ENCODE data around the gene MFGE8. TPM values are rescaled to one million over a fixed set of nuclear protein-coding genes. Genes with fewer than 3 reads are reported as not detected.

MFGE8 gene
- total and polyA plus RNA-seq, 12 donors: 16.1 to 308 (median 135) TPM

GRCh38 chr15:88873786-88874185 lies 39.4 kb downstream of the MFGE8 start:
- H3K4me3 ChIP-seq: no peak overlapping the region
- intact Hi-C loops (cut with DNase I): no loop called here

GRCh38 chr15:88872706-88873105 lies 40.5 kb downstream of the MFGE8 start:
- DNase-seq: no peak
- TF ChIP-seq CTCF (IDR thresholded peaks at IDR 0.05) (no peak), POLR2A (IDR thresholded peaks at IDR 0.05) (no peak)
- WGBS, 4 donors: 80 to 85% (median 82%) methylated on average over 9 of the region's 9 CpGs
- no peak overlapping the region for H3K4me3 ChIP-seq
- no peaks in the 10 kb centered on the region for H3K36me3 ChIP-seq (replicated peaks in 1 of 2)
- intact Hi-C loops (cut with DNase I): no loop called here
- no peaks in the 10 kb centered on the region for H3K4me1 ChIP-seq (replicated peaks in 1 of 2)
- H3K27me3 ChIP-seq: no peaks in the 10 kb centered on the region
- H3K27ac ChIP-seq: no peak overlapping the region
- no peaks in the 10 kb centered on the region for H3K9me3 ChIP-seq (replicated peaks in 1 of 3)

More at GRCh38 chr15:88873786-88874185, 39.4 kb downstream of the MFGE8 start:
- WGBS, 4 donors: 69 to 88% (median 80%) methylated on average over 3 to 13 of the region's 13 CpGs
- Histone ChIP-seq H3K9me3 (replicated peaks in 1 of 3) (no peaks in the 10 kb centered on the region), H3K4me1 (replicated peaks in 1 of 2) (no peaks in the 10 kb centered on the region), H3K27me3 (no peaks in the 10 kb centered on the region), H3K36me3 (replicated peaks in 1 of 2) (no peaks in the 10 kb centered on the region), H3K27ac (no peak overlapping the region)
- no peak for TF ChIP-seq POLR2A (IDR thresholded peaks at IDR 0.05)
- no peak for TF ChIP-seq CTCF (IDR thresholded peaks at IDR 0.05)
- no peak for DNase-seq

GRCh38 chr15:88872106-88872505 lies 41.1 kb downstream of the MFGE8 start:
- Histone ChIP-seq H3K27ac (no peak overlapping the region), H3K4me1 (replicated peaks in 1 of 2) (no peaks in the 10 kb centered on the region), H3K4me3 (no peak overlapping the region), H3K9me3 (replicated peaks in 1 of 3) (no peaks in the 10 kb centered on the region), H3K27me3 (no peaks in the 10 kb centered on the region), H3K36me3 (replicated peaks in 1 of 2) (no peaks in the 10 kb centered on the region)
- no peak for DNase-seq
- WGBS, 4 donors: 80 to 82% (median 81%) methylated on average over 5 to 6 of the region's 6 CpGs
- intact Hi-C loops (cut with DNase I): no loop called here
- TF ChIP-seq POLR2A (IDR thresholded peaks at IDR 0.05) (no peak), CTCF (IDR thresholded peaks at IDR 0.05) (no peak)

GRCh38 chr15:88871313-88871712 lies 41.9 kb downstream of the MFGE8 start:
- Histone ChIP-seq H3K4me3 (no peak overlapping the region), H3K9me3 (replicated peaks in 1 of 3) (no peaks in the 10 kb centered on the region), H3K27ac (no peak overlapping the region), H3K36me3 (replicated peaks in 1 of 2) (no peaks in the 10 kb centered on the region), H3K4me1 (replicated peaks in 1 of 2) (no peaks in the 10 kb centered on the region), H3K27me3 (no peaks in the 10 kb centered on the region)
- WGBS, 4 donors: 66 to 88% (median 76%) methylated on average over 2 to 14 of the region's 14 CpGs
- TF ChIP-seq POLR2A (IDR thresholded peaks at IDR 0.05) (no peak), CTCF (IDR thresholded peaks at IDR 0.05) (no peak)
- DNase-seq: no peak
- intact Hi-C loops (cut with DNase I): no loop called here

Measured in adrenal gland (tissue), 12 donors.